Smooth muscle cell (in vitro differentiated cells): ENCODE measurements around the gene ZNF280C. TPM values are rescaled to one million over a fixed set of nuclear protein-coding genes. Genes with fewer than 3 reads are reported as not detected.

ENCODE experiments used
- DNase-seq: peaks from one replicate; lab custom pipeline; 2025; ENCODE audit not compliant: unreplicated experiment; lab: John Stamatoyannopoulos, UW
- H2AFZ ChIP-seq: fragments of 200-600 bp; sonication (generic); 2 replicates; pipeline ENCODE4 v1.6.0; 2016; ENCODE audit warnings: antibody characterized with exemption, low read depth, mild to moderate bottlenecking
- H3F3A ChIP-seq: fragments of 200-600 bp; sonication (generic); 2 replicates; pipeline ENCODE4 v1.6.0; 2017; ENCODE audit warnings: antibody characterized with exemption, low read depth
- H3K27ac ChIP-seq: fragments of 200-600 bp; sonication (generic); 2 replicates; pipeline ENCODE4 v1.5.1; 2016; ENCODE audit warnings: low read depth, mild to moderate bottlenecking
- H3K27me3 ChIP-seq: fragments of 200-600 bp; sonication (generic); 2 replicates; pipeline ENCODE4 v1.6.1; 2016; ENCODE audit warnings: low read depth, mild to moderate bottlenecking
- H3K36me3 ChIP-seq: fragments of 200-600 bp; sonication (generic); 2 replicates; pipeline ENCODE4 v1.5.1; 2016; ENCODE audit warnings: low read depth
- H3K4me1 ChIP-seq: fragments of 200-600 bp; sonication (generic); 2 replicates; pipeline ENCODE4 v1.5.1; 2016; ENCODE audit warnings: low read depth
- H3K4me2 ChIP-seq: fragments of 200-600 bp; sonication (generic); 2 replicates; pipeline ENCODE4 v1.6.0; 2016; ENCODE audit warnings: mild to moderate bottlenecking
- H3K4me3 ChIP-seq: fragments of 200-600 bp; sonication (generic); 2 replicates; pipeline ENCODE4 v1.5.1; 2016; ENCODE audit warnings: mild to moderate bottlenecking
- H3K79me2 ChIP-seq: fragments of 200-600 bp; sonication (generic); 2 replicates; pipeline ENCODE4 v1.6.0; 2016; ENCODE audit warnings: low read depth, mild to moderate bottlenecking
- H3K9ac ChIP-seq: fragments of 200-600 bp; sonication (generic); 2 replicates; pipeline ENCODE4 v1.6.0; 2016; ENCODE audit warnings: low read depth
- H3K9me3 ChIP-seq: fragments of 200-600 bp; sonication (generic); replicated peaks from 2 replicates; pipeline ENCODE4 v1.5.1; 2016; ENCODE audit warnings: low read depth
- H4K20me1 ChIP-seq: fragments of 200-600 bp; sonication (generic); 2 replicates; pipeline ENCODE4 v1.6.0; 2016; ENCODE audit warnings: low read depth
- WGBS: methylation state at CpG from one replicate; pipeline ENCODE4 v1.1.7; 2016; ENCODE audit warnings: low lambda C conversion rate; 5-methylcytosine and 5-hydroxymethylcytosine counted together
- polyA plus RNA-seq: library from polyadenylated mRNA; unstranded; fragments of >200 nt; fragmentation: Nextera tagmentation; extraction: Ambion mirVana; gene quantifications from 2 replicates; pipeline ENCODE4 v1.2.1, GENCODE V29; 2016
- total RNA-seq: library from RNA; depleted of rRNA; stranded (reverse); fragments of >200 nt; gene quantifications from 2 replicates; pipeline ENCODE4 v1.2.3, GENCODE V29; 2014
- TF ChIP-seq, protein P1 (sequence below): fragments of 200-600 bp; sonication (generic); IDR thresholded peaks from 2 replicates; pipeline ENCODE4 v1.5.1; 2017; ENCODE audit warnings: borderline replicate concordance, mild to moderate bottlenecking, antibody characterized with exemption; ENCODE audit not compliant: insufficient read depth, poor library complexity, severe bottlenecking

The ZNF280C gene
- total and polyA plus RNA-seq, 2 experiments from 2014 or later: 1.5 to 7.7 TPM

DNA sequence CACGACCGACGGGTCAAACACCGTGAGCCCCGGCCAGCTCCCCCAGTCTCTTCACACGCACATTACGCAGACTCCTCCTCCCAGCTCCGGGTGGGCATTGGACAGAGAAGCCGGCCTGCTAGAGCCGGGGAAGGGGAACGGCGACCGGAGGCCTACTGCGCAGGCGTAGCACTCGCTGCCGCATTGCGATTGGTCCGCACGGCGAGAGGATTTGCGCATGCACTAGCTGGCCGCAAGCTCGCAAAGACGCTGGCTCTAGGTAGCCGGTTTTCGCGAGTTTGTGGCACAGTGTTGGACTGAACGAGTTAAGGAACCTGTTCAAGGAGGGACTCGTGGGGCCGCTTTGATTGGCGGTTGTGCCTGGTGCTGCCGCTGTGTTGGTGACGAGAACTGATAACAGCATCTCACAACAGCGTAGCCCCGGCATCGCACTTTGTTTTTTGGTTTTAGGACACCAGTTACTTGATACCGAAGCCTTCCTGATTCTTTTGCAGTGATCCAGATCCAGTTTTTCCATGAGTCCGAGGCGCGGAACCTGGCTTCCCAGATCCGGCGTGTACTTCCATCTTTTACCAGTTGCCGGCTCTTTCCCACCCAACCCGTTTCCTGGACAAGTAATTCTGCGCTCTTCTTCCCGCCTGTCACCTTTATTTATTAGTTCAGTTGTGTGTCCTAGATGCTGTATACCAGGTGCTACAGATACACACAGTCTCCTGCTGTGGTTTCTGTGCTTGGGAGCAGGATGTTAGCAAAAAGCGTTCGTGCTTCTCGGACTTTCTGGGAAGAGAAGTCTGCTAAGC is 102.8 kb downstream of the ZNF280C start, which contains the start of gene AIFM1:
TSS of gene AIFM1 (minus strand) at position 139 of the 800 bp plus-strand sequence. CDS start 185 bp downstream, outside the sequence.
- 52% methylated on average over 50 of the region's 50 CpGs for WGBS

DNA sequence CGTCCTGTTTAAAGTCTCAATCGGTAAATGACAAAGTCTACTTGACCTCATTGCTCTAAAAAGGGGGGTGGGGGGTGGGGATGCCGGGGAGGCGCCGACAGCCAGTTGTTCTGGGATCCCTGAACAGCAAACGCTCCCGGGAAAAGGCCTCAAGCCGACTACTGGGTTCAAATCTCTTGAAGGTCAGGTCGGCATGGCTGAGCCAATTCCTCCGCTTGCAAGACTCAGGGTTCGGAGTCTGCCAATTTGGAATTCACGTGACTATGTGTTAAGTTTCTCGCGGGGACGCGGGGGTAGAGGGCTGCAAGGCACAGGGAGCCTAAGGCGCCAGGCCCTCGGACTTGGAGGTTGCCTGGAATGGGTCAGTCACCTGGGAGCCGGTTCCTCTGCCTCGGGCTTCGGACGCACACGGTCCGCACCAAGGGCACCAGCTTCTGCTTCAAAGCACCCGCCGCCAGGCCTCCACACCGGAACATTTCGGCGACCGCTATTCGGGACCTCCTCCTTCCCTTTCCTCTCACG is 103.5 kb downstream of the ZNF280C start:
- Histone ChIP-seq H2AFZ (peak overlapping the region; percentile 67), H3K27me3 (no peaks in the 10 kb centered on the region), H3K9me3 (no peaks in the 10 kb centered on the region), H3K4me1 (peaks cover 7% of the 10 kb centered on the region), H4K20me1 (no peaks in the 10 kb centered on the region), H3K36me3 (no peaks in the 10 kb centered on the region), H3K27ac (peak overlapping the region; percentile 93), H3K4me3 (peak overlapping the region; percentile 66), H3K4me2 (peak overlapping the region; percentile 85), H3K9ac (peak overlapping the region; percentile 92), H3K79me2 (peaks cover 26% of the 10 kb centered on the region), H3F3A (no peaks in the 10 kb centered on the region)
- DNase-seq: no peak
- TF ChIP-seq, protein P1, sequence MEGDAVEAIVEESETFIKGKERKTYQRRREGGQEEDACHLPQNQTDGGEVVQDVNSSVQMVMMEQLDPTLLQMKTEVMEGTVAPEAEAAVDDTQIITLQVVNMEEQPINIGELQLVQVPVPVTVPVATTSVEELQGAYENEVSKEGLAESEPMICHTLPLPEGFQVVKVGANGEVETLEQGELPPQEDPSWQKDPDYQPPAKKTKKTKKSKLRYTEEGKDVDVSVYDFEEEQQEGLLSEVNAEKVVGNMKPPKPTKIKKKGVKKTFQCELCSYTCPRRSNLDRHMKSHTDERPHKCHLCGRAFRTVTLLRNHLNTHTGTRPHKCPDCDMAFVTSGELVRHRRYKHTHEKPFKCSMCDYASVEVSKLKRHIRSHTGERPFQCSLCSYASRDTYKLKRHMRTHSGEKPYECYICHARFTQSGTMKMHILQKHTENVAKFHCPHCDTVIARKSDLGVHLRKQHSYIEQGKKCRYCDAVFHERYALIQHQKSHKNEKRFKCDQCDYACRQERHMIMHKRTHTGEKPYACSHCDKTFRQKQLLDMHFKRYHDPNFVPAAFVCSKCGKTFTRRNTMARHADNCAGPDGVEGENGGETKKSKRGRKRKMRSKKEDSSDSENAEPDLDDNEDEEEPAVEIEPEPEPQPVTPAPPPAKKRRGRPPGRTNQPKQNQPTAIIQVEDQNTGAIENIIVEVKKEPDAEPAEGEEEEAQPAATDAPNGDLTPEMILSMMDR: no peak
- WGBS: 37% methylated on average over 29 of the region's 32 CpGs

More for the DNA sequence above, 102.8 kb downstream of the ZNF280C start, which contains the start of gene AIFM1:
- Histone ChIP-seq H3K4me1 (peaks cover 7% of the 10 kb centered on the region), H3K4me3 (peak within 1 kb of the TSS; percentile 66), H3K4me2 (peak within 1 kb of the TSS; percentile 85), H4K20me1 (no peaks in the 10 kb centered on the region), H3K79me2 (peaks cover 22% of the 10 kb centered on the region), H3F3A (no peaks in the 10 kb centered on the region), H3K9me3 (no peaks in the 10 kb centered on the region), H2AFZ (peak within 1 kb of the TSS; percentile 79), H3K27ac (peak within 1 kb of the TSS; percentile 93), H3K36me3 (no peaks in the 10 kb centered on the region), H3K9ac (peak within 1 kb of the TSS; percentile 92), H3K27me3 (no peaks in the 10 kb centered on the region)
- DNase-seq: peak; percentile 79
- TF ChIP-seq, protein P1: no peak

GRCh38 chrX:130163398-130163797 is 105.3 kb downstream of the ZNF280C start:
- H2AFZ ChIP-seq: no peak overlapping the region
- peaks cover 7% of the 10 kb centered on the region for H3K4me1 ChIP-seq
- H3K4me3 ChIP-seq: no peak overlapping the region
- no peak overlapping the region for H3K9ac ChIP-seq
- no peaks in the 10 kb centered on the region for H3K27me3 ChIP-seq
- no peaks in the 10 kb centered on the region for H4K20me1 ChIP-seq
- no peak overlapping the region for H3K4me2 ChIP-seq
- H3K79me2 ChIP-seq: peaks cover 29% of the 10 kb centered on the region
- WGBS: 79% methylated on average over 2 of the region's 2 CpGs
- H3K9me3 ChIP-seq: no peaks in the 10 kb centered on the region
- no peaks in the 10 kb centered on the region for H3F3A ChIP-seq
- no peak for DNase-seq
- H3K36me3 ChIP-seq: no peaks in the 10 kb centered on the region
- TF ChIP-seq, protein P1: no peak
- H3K27ac ChIP-seq: no peak overlapping the region
